Measurements from ENCODE around the gene LDB2. TPM values are rescaled to one million over a fixed set of nuclear protein-coding genes. Genes with fewer than 3 reads are reported as not detected.
A peak's percentile ranks its signal among the peaks of the same experiment; 100 is the strongest.

The LDB2 gene
- total RNA-seq, 3 donors from 2014 or later: 34.5 to 68.8 (median 36.5) TPM

DNA sequence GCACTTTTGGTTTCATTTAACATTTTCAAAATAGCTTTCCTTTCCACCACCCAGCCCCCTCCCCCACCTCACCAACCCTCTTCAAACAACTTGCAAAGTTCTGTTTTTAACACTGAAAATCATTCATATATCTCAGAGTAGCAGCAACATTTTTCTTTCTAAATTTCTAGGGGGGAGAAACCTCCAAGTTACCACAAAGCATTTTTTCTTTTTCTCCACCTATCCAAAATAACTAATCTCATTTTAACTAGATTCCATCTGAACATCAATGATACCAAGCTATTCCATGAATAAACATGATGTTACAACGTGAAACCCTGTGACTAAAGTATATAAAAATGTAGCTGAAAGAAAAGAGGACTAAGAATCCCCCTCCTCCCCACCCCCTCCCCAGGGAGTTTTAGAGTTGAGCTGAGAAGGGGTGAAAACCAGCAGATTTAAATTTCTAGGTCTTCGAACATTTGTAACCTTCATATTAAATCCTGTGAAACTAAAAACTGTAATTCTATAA, 5.2 kb downstream of the LDB2 start:
- DNase-seq (ENCODE audit: low spot score in 2 of 2): no peak
- H3K36me3 ChIP-seq: no peaks in the 10 kb centered on the region
- peak overlapping the region; percentile 50 to 71 for H3K27ac ChIP-seq
- H3K4me3 ChIP-seq: peak overlapping the region; percentile 9 to 56 (median 31)
- no peaks in the 10 kb centered on the region for H3K27me3 ChIP-seq
- no peak for TF ChIP-seq POLR2AphosphoS5 (IDR thresholded peaks at IDR 0.05)
- no peak for TF ChIP-seq POLR2A (IDR thresholded peaks at IDR 0.05)
- TF ChIP-seq, protein P1, sequence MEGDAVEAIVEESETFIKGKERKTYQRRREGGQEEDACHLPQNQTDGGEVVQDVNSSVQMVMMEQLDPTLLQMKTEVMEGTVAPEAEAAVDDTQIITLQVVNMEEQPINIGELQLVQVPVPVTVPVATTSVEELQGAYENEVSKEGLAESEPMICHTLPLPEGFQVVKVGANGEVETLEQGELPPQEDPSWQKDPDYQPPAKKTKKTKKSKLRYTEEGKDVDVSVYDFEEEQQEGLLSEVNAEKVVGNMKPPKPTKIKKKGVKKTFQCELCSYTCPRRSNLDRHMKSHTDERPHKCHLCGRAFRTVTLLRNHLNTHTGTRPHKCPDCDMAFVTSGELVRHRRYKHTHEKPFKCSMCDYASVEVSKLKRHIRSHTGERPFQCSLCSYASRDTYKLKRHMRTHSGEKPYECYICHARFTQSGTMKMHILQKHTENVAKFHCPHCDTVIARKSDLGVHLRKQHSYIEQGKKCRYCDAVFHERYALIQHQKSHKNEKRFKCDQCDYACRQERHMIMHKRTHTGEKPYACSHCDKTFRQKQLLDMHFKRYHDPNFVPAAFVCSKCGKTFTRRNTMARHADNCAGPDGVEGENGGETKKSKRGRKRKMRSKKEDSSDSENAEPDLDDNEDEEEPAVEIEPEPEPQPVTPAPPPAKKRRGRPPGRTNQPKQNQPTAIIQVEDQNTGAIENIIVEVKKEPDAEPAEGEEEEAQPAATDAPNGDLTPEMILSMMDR (IDR thresholded peaks at IDR 0.05): no peak
- H3K4me1 ChIP-seq: no peaks in the 10 kb centered on the region
- intact Hi-C loops (cut with DNase I; ENCODE audit: low total_unique reads): loop anchor here (10.0 kb wide), 1 partner anchor 692 kb away; no protein-coding TSS in a partner anchor
- H3K9me3 ChIP-seq: no peaks in the 10 kb centered on the region

DNA sequence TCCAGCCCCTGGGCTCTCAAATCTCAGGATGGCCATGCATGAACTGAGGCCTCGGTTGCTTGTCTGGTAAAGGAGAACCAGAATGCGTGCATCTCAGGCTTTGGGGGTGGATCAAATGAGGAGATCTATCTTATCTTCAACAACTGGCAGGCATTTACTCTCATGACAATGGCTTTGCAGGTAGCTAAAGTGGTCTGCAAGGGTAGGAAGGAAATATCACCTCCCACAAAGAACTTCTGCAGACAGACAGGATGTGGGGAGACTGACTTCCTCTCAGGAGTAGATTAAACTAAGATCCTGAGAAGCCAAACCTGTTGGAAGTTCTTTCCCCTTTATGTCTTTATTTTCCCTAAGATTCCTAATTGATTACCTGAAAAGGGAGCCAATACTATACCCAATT, 7.8 kb downstream of the LDB2 start:
- peak overlapping the region in 1 of 2 donors; percentile 32 for H3K27ac ChIP-seq
- no peak for DNase-seq (ENCODE audit: low spot score in 2 of 2)
- intact Hi-C loops (cut with DNase I; ENCODE audit: low total_unique reads): loop anchor here (10.0 kb wide), 1 partner anchor 694 kb away; no protein-coding TSS in a partner anchor
- TF ChIP-seq POLR2A (IDR thresholded peaks at IDR 0.05): no peak
- TF ChIP-seq POLR2AphosphoS5 (IDR thresholded peaks at IDR 0.05): no peak
- TF ChIP-seq, protein P1 (IDR thresholded peaks at IDR 0.05): no peak
- no peaks in the 10 kb centered on the region for H3K36me3 ChIP-seq
- H3K4me3 ChIP-seq: no peak overlapping the region
- no peaks in the 10 kb centered on the region for H3K9me3 ChIP-seq
- no peaks in the 10 kb centered on the region for H3K27me3 ChIP-seq
- H3K4me1 ChIP-seq: no peaks in the 10 kb centered on the region

DNA sequence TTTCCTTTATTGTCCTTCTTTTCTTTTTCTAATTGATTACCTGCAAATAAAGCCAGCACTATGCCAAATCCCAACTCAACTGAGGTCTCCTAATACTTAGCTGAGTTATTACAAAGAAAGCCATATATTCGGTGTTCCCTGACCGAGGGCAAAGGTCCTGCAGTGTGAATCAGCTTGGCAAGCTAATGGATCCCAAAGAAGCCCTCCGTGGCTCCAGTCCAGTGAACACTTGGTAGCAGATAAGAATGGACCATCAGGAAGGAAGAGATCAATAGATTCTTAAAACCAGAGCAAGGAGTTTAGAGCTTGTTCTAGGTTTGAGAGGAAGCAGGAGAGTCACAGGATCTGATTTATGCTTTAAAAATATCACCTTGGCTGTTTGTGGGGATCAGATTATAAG, 8.5 kb downstream of the LDB2 start:
- no peak for DNase-seq (ENCODE audit: low spot score in 2 of 2)
- Histone ChIP-seq H3K9me3 (no peaks in the 10 kb centered on the region), H3K27me3 (no peaks in the 10 kb centered on the region), H3K36me3 (no peaks in the 10 kb centered on the region), H3K4me3 (no peak overlapping the region), H3K27ac (peak overlapping the region in 1 of 2 donors; percentile 32), H3K4me1 (no peaks in the 10 kb centered on the region)
- TF ChIP-seq POLR2AphosphoS5 (IDR thresholded peaks at IDR 0.05) (no peak), POLR2A (IDR thresholded peaks at IDR 0.05) (no peak)
- TF ChIP-seq, protein P1 (IDR thresholded peaks at IDR 0.05): no peak
- intact Hi-C loops (cut with DNase I; ENCODE audit: low total_unique reads): loop anchor here (10.0 kb wide), 1 partner anchor 695 kb away; no protein-coding TSS in a partner anchor

DNA sequence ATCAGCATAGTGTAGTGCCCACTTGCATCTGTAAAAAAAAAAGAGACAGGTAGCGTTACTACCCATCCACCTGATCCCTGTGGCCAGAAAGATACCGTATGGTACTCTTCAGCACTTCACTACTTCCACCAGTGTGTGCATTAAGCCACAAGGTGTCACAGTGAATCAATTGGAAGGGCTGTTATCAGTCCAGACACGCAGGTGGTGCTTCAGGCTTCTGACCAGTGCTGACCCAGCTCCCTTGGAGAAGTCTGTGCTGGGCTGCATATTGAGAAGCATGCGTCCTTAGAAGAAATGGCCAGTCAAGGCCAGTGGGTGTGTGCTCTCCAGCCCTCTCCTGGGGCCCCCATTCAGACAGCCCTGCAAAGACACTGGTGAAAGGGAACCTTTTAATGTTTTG, 10.6 kb downstream of the LDB2 start:
- intact Hi-C loops (cut with DNase I; ENCODE audit: low total_unique reads): no loop called here
- Histone ChIP-seq H3K4me1 (no peaks in the 10 kb centered on the region), H3K27ac (no peak overlapping the region), H3K27me3 (no peaks in the 10 kb centered on the region), H3K4me3 (no peak overlapping the region), H3K36me3 (no peaks in the 10 kb centered on the region), H3K9me3 (no peaks in the 10 kb centered on the region)
- TF ChIP-seq, protein P1 (IDR thresholded peaks at IDR 0.05): no peak
- TF ChIP-seq POLR2AphosphoS5 (IDR thresholded peaks at IDR 0.05) (no peak), POLR2A (IDR thresholded peaks at IDR 0.05) (no peak)
- DNase-seq (ENCODE audit: low spot score in 2 of 2): no peak

DNA sequence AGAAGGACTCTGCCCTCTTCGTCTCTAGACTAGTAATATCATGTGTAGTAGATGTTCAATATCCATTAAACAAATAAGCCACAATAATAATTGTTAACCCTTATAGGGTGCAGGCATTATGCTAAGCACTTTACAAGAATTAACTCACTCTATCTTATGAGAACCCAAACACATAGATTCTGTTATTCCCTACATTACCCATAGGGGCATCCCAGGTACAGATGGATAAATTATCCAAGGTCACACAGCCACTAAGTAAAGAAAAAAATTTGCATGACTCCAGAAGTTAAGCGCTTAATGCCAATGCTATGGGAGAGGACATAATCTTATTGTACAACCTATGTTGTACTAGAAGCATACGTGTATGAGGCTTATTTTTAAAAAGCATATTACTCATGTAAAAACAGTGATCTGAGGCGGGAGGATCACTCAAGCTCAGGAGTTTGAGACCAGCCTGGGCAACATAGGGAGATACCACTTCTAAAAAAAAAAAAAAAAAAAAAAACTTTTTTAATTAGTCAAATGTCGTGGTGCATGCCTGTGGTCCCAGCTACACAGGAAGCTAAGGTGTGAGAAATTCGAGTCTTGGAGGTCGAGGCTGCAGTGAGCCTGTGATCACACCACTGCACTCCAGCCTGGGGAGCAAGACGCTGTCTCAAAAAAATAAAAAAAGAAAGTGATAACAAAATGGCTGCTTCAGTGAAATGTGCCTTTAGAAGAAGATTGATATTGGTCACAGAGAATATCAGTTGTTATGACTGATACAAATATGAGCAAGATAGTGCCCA, 13.6 kb downstream of the LDB2 start:
- Histone ChIP-seq H3K36me3 (no peaks in the 10 kb centered on the region), H3K27ac (no peak overlapping the region), H3K4me1 (no peaks in the 10 kb centered on the region), H3K9me3 (no peaks in the 10 kb centered on the region), H3K27me3 (no peaks in the 10 kb centered on the region), H3K4me3 (no peak overlapping the region)
- intact Hi-C loops (cut with DNase I; ENCODE audit: low total_unique reads): no loop called here
- TF ChIP-seq POLR2AphosphoS5 (IDR thresholded peaks at IDR 0.05): no peak
- TF ChIP-seq, protein P1 (IDR thresholded peaks at IDR 0.05): no peak
- no peak for TF ChIP-seq POLR2A (IDR thresholded peaks at IDR 0.05)
- DNase-seq (ENCODE audit: low spot score in 2 of 2): no peak

All from breast epithelium (tissue), 4 donors.